ENCODE measurements around the gene MUC4.

DNA sequence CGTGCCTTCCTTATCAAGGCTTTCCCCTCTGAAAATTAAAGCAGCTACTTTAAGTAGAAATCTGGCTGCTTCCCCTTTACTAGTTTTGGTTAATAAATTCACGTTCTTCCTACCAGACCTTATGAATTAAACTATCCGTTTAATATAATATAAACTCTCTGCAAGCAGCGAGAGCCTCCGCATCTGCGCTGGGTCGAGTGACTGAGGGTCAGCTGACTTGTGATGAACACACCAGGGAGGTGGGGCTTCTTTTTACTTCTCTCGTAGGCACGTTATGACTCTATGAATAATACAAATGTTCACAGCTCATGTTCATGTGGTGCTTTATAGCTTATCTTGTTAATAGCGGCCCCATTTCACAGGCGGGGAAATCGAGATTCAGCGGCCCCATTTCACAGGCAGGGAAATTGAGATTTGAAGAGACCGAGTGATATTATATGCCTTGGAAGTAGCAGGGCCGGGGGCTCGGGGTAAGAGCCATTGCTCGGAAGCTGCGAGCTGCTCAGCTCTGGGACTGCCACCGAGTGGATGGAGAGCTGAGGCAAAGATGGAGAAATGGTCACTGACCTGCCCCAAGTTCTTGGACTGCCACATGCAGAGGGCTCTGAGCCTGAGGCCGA is 8.3 kb downstream of the MUC4 start:
- TF ChIP-seq, protein P1, sequence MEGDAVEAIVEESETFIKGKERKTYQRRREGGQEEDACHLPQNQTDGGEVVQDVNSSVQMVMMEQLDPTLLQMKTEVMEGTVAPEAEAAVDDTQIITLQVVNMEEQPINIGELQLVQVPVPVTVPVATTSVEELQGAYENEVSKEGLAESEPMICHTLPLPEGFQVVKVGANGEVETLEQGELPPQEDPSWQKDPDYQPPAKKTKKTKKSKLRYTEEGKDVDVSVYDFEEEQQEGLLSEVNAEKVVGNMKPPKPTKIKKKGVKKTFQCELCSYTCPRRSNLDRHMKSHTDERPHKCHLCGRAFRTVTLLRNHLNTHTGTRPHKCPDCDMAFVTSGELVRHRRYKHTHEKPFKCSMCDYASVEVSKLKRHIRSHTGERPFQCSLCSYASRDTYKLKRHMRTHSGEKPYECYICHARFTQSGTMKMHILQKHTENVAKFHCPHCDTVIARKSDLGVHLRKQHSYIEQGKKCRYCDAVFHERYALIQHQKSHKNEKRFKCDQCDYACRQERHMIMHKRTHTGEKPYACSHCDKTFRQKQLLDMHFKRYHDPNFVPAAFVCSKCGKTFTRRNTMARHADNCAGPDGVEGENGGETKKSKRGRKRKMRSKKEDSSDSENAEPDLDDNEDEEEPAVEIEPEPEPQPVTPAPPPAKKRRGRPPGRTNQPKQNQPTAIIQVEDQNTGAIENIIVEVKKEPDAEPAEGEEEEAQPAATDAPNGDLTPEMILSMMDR (IDR thresholded peaks at IDR 0.05), result no peak
- TF ChIP-seq ZFX (IDR thresholded peaks at IDR 0.05; ENCODE audit: borderline replicate concordance), result no peak
